Inflammatory macrophage treated with lipopolysaccharide for 4 hours (primary cell): ENCODE measurements around the gene RNU2-63P.
"Not testable (repeated sequence)": the region's sequence is repeated elsewhere in the genome, so short reads cannot be mapped to it uniquely, and the experiment has no call there.

Experiments
- DNase-seq: peaks from one replicate; pipeline ENCODE4 v3.0.0-alpha.2; 2020

Gene RNU2-63P

GRCh38 chr2:88016086-88016959, at the start of gene RNU2-63P:
RNU2-63P (minus strand) TSS chr2:88016547.
- DNase-seq, result peak; percentile 88

GRCh38 chr2:88061295-88061694, 44.9 kb upstream of the RNU2-63P start:
- DNase-seq, result no peak

GRCh38 chr2:88060907-88061275, 44.5 kb upstream of the RNU2-63P start:
- DNase-seq, result no peak

DNA sequence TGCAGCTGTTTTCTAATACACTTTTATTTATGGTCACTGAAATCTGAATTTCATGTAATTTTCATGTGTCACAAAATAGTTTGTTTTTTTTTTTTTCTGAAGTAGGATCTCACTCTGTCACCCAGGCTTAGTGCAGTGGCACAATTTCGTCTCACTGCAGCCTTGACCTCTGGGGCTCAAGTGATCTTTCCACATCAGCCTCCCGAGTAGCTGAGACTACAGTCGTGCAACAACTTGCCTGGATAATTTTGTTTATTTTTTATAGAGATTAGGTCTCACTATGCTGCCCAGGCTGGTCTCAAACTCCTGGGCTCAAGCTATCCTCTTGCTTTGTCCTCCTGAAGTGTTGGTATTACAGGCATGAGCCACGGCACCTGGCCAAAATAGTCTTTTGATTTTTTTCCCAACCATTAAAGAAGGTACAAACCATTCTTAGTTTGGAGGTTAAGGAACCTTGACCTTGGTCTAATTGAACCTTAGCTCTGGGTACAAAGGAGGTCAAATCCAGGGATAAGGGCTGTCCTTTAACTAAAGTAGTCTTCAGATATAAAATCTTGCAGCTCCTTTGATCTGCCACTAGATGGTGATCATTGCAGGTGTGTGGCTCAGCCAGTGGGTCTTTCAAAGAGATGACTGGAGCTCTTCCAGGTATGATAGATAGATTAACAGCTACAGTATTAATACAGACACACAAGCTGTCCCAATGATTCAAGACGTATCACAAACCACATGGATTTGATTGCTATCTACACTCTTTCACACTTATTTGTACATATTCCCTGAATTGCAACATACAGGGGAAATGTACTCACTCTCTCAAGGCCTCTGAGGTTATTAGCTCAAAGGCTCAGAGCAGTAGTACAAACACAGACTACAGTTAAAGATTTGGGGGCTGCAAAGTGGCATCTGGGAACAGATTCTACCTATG, 43.9 kb upstream of the RNU2-63P start:
- peak; percentile 35 for DNase-seq

GRCh38 chr2:88058191-88058590, 41.8 kb upstream of the RNU2-63P start:
- DNase-seq, result no peak

- DNase-seq, result no peak
Observed at GRCh38 chr2:88057437-88057844, 41.1 kb upstream of the RNU2-63P start.

- DNase-seq, result peak; percentile 98
Observed at GRCh38 chr2:88055371-88056128, 39.2 kb upstream of the RNU2-63P start, which contains the start of gene KRCC1. KRCC1 (minus strand) TSS chr2:88055783; CDS start chr2:88028563, 27,220 bp downstream.

DNA sequence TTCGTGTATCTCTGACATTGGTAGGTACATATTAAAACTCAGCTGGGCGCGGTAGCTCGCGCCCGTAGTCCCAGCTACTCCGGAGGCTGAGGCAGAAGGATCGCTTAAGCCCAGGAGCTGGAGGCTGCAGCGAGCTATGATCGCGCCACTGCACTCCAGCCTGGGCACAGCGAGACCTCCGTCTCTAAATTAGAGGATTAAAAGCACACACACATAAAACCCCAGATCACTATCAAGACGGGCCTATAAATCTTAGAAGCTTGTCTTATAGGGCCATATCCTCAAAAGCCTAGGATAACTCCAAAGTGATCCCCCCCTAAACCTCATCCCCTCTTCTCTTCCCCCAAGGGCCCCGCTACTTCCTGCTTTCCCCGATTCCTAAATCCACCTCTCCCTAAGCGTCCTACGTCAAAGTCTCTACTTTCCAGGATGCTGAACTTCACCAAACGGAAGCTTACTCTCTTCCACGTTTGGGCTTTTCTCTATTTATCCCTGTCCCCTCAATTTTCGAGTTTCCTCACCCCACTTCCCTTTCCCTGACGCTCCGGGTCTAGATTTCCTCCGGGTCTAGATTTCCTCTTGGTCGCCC, 38.5 kb upstream of the RNU2-63P start:
- DNase-seq, result peak; percentile 1

GRCh38 chr2:88053934-88054781, 37.8 kb upstream of the RNU2-63P start:
- peak; percentile 10 for DNase-seq

DNA sequence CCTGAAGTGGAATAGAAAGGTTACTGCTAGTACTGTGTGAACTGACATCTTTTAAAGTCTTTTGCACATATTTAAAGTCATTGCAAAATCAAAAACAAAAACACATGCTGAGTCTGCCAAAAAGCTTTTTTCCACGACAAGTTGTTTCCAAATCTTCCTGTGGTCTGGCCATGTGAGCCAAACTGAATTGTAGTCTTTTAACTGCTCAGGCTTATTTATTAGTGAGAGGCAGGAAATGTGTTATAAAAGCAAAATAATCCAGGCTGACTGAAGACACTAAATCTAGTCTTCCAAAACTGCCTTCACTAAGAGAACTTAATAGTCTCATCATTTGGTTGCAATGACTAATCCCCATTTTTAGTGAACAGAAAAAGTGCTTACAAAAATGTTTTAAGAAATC, 36.9 kb upstream of the RNU2-63P start:
- peak; percentile 22 for DNase-seq

GRCh38 chr2:88051792-88052191, 35.4 kb upstream of the RNU2-63P start:
- no peak for DNase-seq

DNA sequence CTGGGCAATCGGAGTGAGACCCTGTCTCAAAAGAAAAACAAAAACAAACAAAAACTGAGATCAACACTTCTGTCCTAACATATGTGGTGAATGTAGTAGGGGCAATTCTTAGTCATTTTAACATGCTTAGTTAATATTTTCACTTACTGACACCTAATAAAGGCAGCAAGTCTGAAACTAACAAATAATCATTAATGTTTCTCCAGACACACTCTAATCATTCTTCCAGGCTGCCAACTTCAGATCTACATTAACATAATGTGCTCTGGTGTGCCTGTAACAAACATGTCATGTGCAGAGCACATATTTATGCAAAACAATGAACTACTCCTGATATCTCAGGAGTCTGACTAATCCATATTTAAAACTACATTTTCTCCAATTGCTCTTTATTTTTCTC, 33.3 kb upstream of the RNU2-63P start:
- DNase-seq, result no peak

DNA sequence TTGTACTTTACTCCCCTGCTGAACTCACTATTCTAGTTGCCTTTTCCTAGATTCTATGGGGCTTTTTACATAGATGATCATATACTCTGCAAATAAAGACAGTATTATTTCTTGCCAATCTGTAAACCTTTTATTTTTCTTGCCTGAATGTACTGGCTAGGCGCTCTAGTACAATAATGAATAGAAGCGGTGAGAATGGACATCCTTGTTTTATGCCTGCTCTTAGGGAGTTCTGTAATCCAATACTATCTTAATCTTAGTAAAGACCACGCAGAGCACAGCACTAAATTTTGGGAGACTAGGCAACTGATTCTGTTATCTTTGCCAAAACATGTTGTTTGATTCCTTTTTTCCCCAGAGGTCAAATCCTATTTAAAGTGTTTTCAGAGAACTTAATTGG, 32.2 kb upstream of the RNU2-63P start:
- DNase-seq, result no peak

- DNase-seq, result not testable (repeated sequence)
Observed at GRCh38 chr2:88045561-88045960, 29.2 kb upstream of the RNU2-63P start.

- no peak for DNase-seq
Observed at GRCh38 chr2:88042476-88042875, 26.1 kb upstream of the RNU2-63P start.

GRCh38 chr2:88038263-88039105, 22.1 kb upstream of the RNU2-63P start:
- DNase-seq, result no peak

DNA sequence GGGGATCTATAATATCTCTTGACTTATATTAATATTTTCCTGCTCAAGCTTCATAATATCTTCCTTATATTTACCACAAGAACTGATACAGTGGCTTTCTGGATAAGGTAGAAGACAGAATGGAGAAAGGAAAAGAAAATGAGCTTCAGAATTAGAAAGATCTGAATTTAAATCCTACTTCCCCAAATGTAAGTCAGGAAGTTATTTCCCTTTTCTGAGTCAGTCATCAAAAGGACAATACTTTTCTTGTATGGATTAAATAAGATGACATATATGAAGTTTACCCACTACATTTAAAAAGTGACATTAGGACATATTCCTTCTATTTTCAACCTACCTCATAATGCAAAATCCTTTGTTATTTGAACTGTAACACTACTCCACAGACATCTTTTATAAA, 20.3 kb upstream of the RNU2-63P start:
- peak; percentile 58 for DNase-seq

GRCh38 chr2:88036182-88036581, 19.8 kb upstream of the RNU2-63P start:
- DNase-seq, result peak; percentile 60

DNA sequence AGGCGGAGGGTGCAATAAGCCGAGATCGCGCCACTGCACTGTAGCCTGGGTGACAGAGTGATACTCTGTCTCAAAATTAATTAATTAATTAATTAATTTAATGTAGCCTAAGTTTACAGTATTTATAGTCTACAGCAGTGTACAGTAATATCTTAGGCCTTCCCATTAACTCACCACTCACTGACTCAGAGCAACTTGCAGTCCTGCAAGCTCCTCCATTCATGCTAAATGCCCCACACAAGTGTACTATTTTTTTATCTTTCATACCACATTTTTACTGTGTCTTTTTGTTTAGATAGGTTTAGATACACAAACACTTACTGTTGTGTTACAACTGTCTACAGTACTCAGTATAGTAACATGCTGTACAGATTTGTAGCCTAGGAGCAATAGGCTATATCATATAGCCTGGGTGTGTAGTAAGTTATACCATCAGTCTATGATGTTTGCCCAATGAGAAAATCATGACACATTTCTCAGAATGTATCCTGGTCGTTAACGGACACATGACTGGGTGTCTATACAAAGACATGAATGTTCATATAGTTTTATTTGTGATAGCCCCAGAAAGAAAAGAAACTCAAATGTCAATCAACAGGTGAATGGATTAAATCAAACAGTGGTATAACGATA, 15.8 kb upstream of the RNU2-63P start:
- DNase-seq, result no peak

DNA sequence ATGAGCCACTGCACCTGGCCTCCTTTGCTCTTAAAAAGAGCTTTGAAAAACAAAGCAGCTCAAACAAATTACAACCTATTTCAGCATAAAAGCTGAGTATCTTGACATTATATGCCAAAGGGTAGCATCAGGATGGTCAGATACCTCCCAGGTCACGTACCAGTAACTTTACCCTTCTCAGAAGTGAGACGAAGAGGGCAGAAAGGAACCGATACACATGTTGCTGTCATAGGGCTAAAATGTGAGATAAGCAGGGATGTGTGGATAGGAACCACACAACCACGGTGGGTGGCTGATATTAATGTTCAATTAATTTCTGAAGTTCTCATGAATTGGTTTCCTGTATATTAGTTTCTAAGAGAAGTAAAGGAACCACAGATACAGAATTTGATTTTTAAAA, 12.6 kb upstream of the RNU2-63P start:
- DNase-seq, result no peak
